ENCODE measurements around the gene EML4. TPM values are rescaled to one million over a fixed set of nuclear protein-coding genes. Genes with fewer than 3 reads are reported as not detected.

EML4 gene
- total RNA-seq, 1 donor from 2014 or later, result 68.2 TPM

- peaks cover 4% of the 10 kb centered on the region for H3K27me3 Mint-ChIP-seq (ENCODE audit: low read depth, unreplicated experiment)
- Histone ChIP-seq H3K4me1 (ENCODE audit: insufficient read depth, low read length) (no peaks in the 10 kb centered on the region), H3K9me3 (ENCODE audit: insufficient read depth, low read depth, low read length) (no peaks in the 10 kb centered on the region), H2AFZ (ENCODE audit: low read depth, low read length) (no peak overlapping the region), H3K9ac (ENCODE audit: low read length) (no peak overlapping the region), H3K79me2 (ENCODE audit: insufficient read depth, low read length) (no peaks in the 10 kb centered on the region), H3K27me3 (ENCODE audit: insufficient read depth, low read length) (no peaks in the 10 kb centered on the region), H3K27ac (ENCODE audit: low read depth, low read length) (no peak overlapping the region), H3K4me3 (ENCODE audit: insufficient read depth, low read depth, low read length) (no peak overlapping the region), H4K20me1 (ENCODE audit: insufficient read depth, low read length) (no peaks in the 10 kb centered on the region), H3K4me2 (ENCODE audit: low read length) (no peak overlapping the region), H3K36me3 (ENCODE audit: insufficient read depth, low read length) (no peaks in the 10 kb centered on the region)
- no peak overlapping the region for H3K27ac Mint-ChIP-seq (ENCODE audit: unreplicated experiment)
- DNase-seq (ENCODE audit: low read depth) (no peak), FAIRE-seq (no peak)
- H3K4me3 Mint-ChIP-seq (ENCODE audit: unreplicated experiment), result no peak overlapping the region
- TF ChIP-seq CTCF (IDR thresholded peaks at IDR 0.05; ENCODE audit: insufficient read depth, low read depth, low read length), result no peak
- H3K4me1 Mint-ChIP-seq (ENCODE audit: low read depth, unreplicated experiment), result no peaks in the 10 kb centered on the region
- no peaks in the 10 kb centered on the region for H3K9me3 Mint-ChIP-seq (ENCODE audit: unreplicated experiment)
- no peaks in the 10 kb centered on the region for H3K36me3 Mint-ChIP-seq (ENCODE audit: low read depth, unreplicated experiment)
These were observed 213.0 kb downstream of the EML4 start for GRCh38 chr2:42382144-42382543.

Other genes with a start within 250 kb of the EML4 start
- gene PKDCC, start 121.3 kb upstream of the EML4 start, total RNA-seq, result 6.9 and 9.7 TPM in 2 replicates
- 125 and 126 TPM in 2 replicates for gene COX7A2L, start 191.9 kb downstream of the EML4 start, total RNA-seq

Measured in astrocyte (in vitro differentiated cells and primary cell).